ENCODE results near the gene ARHGAP18.

The ARHGAP18 gene

GRCh38 chr6:129705212-129705611 is 4.8 kb downstream of the ARHGAP18 start:
- Histone ChIP-seq H3K4me3 (ENCODE audit: insufficient read depth, low read length, poor library complexity, severe bottlenecking) (no peak overlapping the region), H3K4me2 (ENCODE audit: low read depth, low read length, poor library complexity, severe bottlenecking) (no peak overlapping the region), H3K27ac (ENCODE audit: low read depth, low read length) (no peak overlapping the region), H3K9me2 (replicated peaks; ENCODE audit: insufficient read depth, low read length) (no peaks in the 10 kb centered on the region), H3K79me2 (ENCODE audit: insufficient read depth, low read length) (no peaks in the 10 kb centered on the region), H4K20me1 (ENCODE audit: low read depth, low read length) (no peaks in the 10 kb centered on the region), H3K9me3 (ENCODE audit: insufficient read depth, low read length) (no peaks in the 10 kb centered on the region), H3K9ac (ENCODE audit: low read length) (no peak overlapping the region), H3F3A (ENCODE audit: insufficient read depth) (no peaks in the 10 kb centered on the region), H3K36me3 (ENCODE audit: low read length) (no peaks in the 10 kb centered on the region), H3K27me3 (ENCODE audit: low read length) (no peaks in the 10 kb centered on the region), H2AFZ (ENCODE audit: low read depth, low read length, severe bottlenecking) (no peak overlapping the region)
- no peak for TF ChIP-seq EZH2phosphoT487 (conservative IDR thresholded peaks at IDR 0.05; ENCODE audit: low read length)
- no peak for TF ChIP-seq CTCF (IDR thresholded peaks at IDR 0.05; ENCODE audit: insufficient read depth, low read length, poor library complexity, severe bottlenecking)

GRCh38 chr6:129704708-129705107 is 5.3 kb downstream of the ARHGAP18 start:
- no peaks in the 10 kb centered on the region for H4K20me1 ChIP-seq (ENCODE audit: low read depth, low read length)
- no peaks in the 10 kb centered on the region for H3K36me3 ChIP-seq (ENCODE audit: low read length)
- no peaks in the 10 kb centered on the region for H3F3A ChIP-seq (ENCODE audit: insufficient read depth)
- H3K4me2 ChIP-seq (ENCODE audit: low read depth, low read length, poor library complexity, severe bottlenecking): no peak overlapping the region
- no peak overlapping the region for H3K27ac ChIP-seq (ENCODE audit: low read depth, low read length)
- no peak overlapping the region for H3K4me3 ChIP-seq (ENCODE audit: insufficient read depth, low read length, poor library complexity, severe bottlenecking)
- TF ChIP-seq EZH2phosphoT487 (conservative IDR thresholded peaks at IDR 0.05; ENCODE audit: low read length) (no peak), CTCF (IDR thresholded peaks at IDR 0.05; ENCODE audit: insufficient read depth, low read length, poor library complexity, severe bottlenecking) (no peak)
- no peaks in the 10 kb centered on the region for H3K9me3 ChIP-seq (ENCODE audit: insufficient read depth, low read length)
- H2AFZ ChIP-seq (ENCODE audit: low read depth, low read length, severe bottlenecking): no peak overlapping the region
- no peak overlapping the region for H3K9ac ChIP-seq (ENCODE audit: low read length)
- no peaks in the 10 kb centered on the region for H3K9me2 ChIP-seq (replicated peaks; ENCODE audit: insufficient read depth, low read length)
- no peaks in the 10 kb centered on the region for H3K79me2 ChIP-seq (ENCODE audit: insufficient read depth, low read length)
- H3K27me3 ChIP-seq (ENCODE audit: low read length): no peaks in the 10 kb centered on the region

GRCh38 chr6:129701721-129702455 is 8.1 kb downstream of the ARHGAP18 start:
- H3K36me3 ChIP-seq (ENCODE audit: low read length): no peaks in the 10 kb centered on the region
- H3K4me3 ChIP-seq (ENCODE audit: insufficient read depth, low read length, poor library complexity, severe bottlenecking): no peak overlapping the region
- H3K9me3 ChIP-seq (ENCODE audit: insufficient read depth, low read length): no peaks in the 10 kb centered on the region
- H3K79me2 ChIP-seq (ENCODE audit: insufficient read depth, low read length): no peaks in the 10 kb centered on the region
- no peak overlapping the region for H2AFZ ChIP-seq (ENCODE audit: low read depth, low read length, severe bottlenecking)
- no peaks in the 10 kb centered on the region for H3F3A ChIP-seq (ENCODE audit: insufficient read depth)
- no peaks in the 10 kb centered on the region for H3K27me3 ChIP-seq (ENCODE audit: low read length)
- no peaks in the 10 kb centered on the region for H3K9me2 ChIP-seq (replicated peaks; ENCODE audit: insufficient read depth, low read length)
- H3K4me2 ChIP-seq (ENCODE audit: low read depth, low read length, poor library complexity, severe bottlenecking): no peak overlapping the region
- no peak for TF ChIP-seq CTCF (IDR thresholded peaks at IDR 0.05; ENCODE audit: insufficient read depth, low read length, poor library complexity, severe bottlenecking)
- TF ChIP-seq EZH2phosphoT487 (conservative IDR thresholded peaks at IDR 0.05; ENCODE audit: low read length): no peak
- no peak overlapping the region for H3K27ac ChIP-seq (ENCODE audit: low read depth, low read length)
- H3K9ac ChIP-seq (ENCODE audit: low read length): no peak overlapping the region
- no peaks in the 10 kb centered on the region for H4K20me1 ChIP-seq (ENCODE audit: low read depth, low read length)

Measured in SU-DHL-6 (cell line).